ENCODE measurements around the gene DPYD. TPM values are rescaled to one million over a fixed set of nuclear protein-coding genes. Genes with fewer than 3 reads are reported as not detected.

Gene DPYD
- total RNA-seq, 1 donor from 2014 or later = 12.8 TPM

- H3K9me3 Mint-ChIP-seq (ENCODE audit: unreplicated experiment) = no peaks in the 10 kb centered on the region
- no peak for TF ChIP-seq CTCF (IDR thresholded peaks at IDR 0.05; ENCODE audit: partially characterized antibody, unreplicated experiment)
- no peak overlapping the region for H3K4me3 Mint-ChIP-seq (ENCODE audit: unreplicated experiment)
- no peaks in the 10 kb centered on the region for H3K4me1 Mint-ChIP-seq (ENCODE audit: low read depth, unreplicated experiment)
- no peak overlapping the region for H3K27ac Mint-ChIP-seq (ENCODE audit: unreplicated experiment)
- H3K27me3 Mint-ChIP-seq (ENCODE audit: unreplicated experiment) = no peaks in the 10 kb centered on the region
- no peak for DNase-seq
- H3K36me3 Mint-ChIP-seq (ENCODE audit: unreplicated experiment) = peaks cover 6% of the 10 kb centered on the region
These were observed 886.9 kb downstream of the DPYD start for GRCh38 chr1:97033949-97034348.

Measured in glutamatergic neuron (in vitro differentiated cells).